Natural killer cell treated with Interleukin-12 subunit alpha and Interleukin-12 subunit beta and Interleukin-15 and Interleukin-18, amount 100 ng/mL, for 72 hours (primary cell): ENCODE results near the gene GABRR3. TPM values are rescaled to one million over a fixed set of nuclear protein-coding genes. Genes with fewer than 3 reads are reported as not detected.
A peak's percentile ranks its signal among the peaks of the same experiment; 100 is the strongest.
"Not testable (repeated sequence)": the region's sequence is repeated elsewhere in the genome, so short reads cannot be mapped to it uniquely, and the experiment has no call there.

Experiments used
- ATAC-seq, 2 donors: fragments of 150-1000 bp; cut with Tn5 transposase in 1 of 2; sonication (Bioruptor Pico), chemical (Tn5 transposase) in 1 of 2; 2 replicates each; pipeline ENCODE4 v1.10.0; 2021
- DNase-seq: peaks from one replicate; pipeline ENCODE4 v3.0.0; 2022; ENCODE audit warnings: low spot score
- H3K27ac Mint-ChIP-seq, 2 donors: 1 replicate in 1 of 2; 2 replicates in 1 of 2; pipeline ENCODE4 v1.8.0; 2022; ENCODE audit warnings: mixed read lengths in 2 of 2, mild to moderate bottlenecking in 1 of 2, moderate library complexity in 1 of 2
- H3K27me3 Mint-ChIP-seq, 2 donors: 1 replicate in 1 of 2; 2 replicates in 1 of 2; pipeline ENCODE4 v1.8.0; 2022; ENCODE audit warnings: mixed read lengths in 2 of 2
- H3K36me3 Mint-ChIP-seq: one replicate; pipeline ENCODE4 v1.8.0; 2022; ENCODE audit warnings: mixed read lengths
- H3K4me1 Mint-ChIP-seq, 2 donors: 1 replicate in 1 of 2; 2 replicates in 1 of 2; pipeline ENCODE4 v1.8.0; 2022; ENCODE audit warnings: low read depth in 2 of 2, mixed read lengths in 2 of 2, mild to moderate bottlenecking in 1 of 2
- H3K4me3 Mint-ChIP-seq: one replicate; pipeline ENCODE4 v1.8.0; 2022; ENCODE audit warnings: mixed read lengths
- H3K9me3 Mint-ChIP-seq: 2 replicates; pipeline ENCODE4 v1.8.0; 2022; ENCODE audit warnings: mixed read lengths
- total RNA-seq, 2 donors: library from RNA; stranded (reverse); gene quantifications; one replicate each; pipeline ENCODE4 v1.2.3, GENCODE V29; 2022

GABRR3 gene
- total RNA-seq, 2 donors from 2014 or later: not detected

DNA sequence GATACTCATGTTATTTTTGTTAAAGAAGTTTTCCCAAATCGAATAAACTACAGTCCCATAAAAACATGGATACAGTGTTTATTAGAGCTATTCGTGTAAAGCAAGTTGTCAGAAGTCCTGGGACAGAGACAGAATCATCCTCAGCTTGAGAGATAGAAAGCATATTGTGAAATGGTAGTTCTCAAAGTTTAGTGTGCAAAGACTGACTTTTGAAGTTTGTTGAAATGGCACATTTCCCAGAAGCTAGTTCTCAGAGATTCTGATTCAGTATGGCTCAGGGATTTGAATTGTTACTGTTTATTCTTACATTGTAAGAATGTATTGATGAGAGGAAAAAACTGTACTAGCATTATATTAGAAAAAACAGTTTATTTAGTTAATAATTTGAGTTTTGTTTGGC, 22.1 kb downstream of the GABRR3 start:
- Mint-ChIP-seq H3K9me3 (no peaks in the 10 kb centered on the region), H3K4me1 (no peaks in the 10 kb centered on the region), H3K36me3 (no peaks in the 10 kb centered on the region), H3K27ac (no peak overlapping the region), H3K27me3 (peaks cover 10 to 33% of the 10 kb centered on the region in 2 donors), H3K4me3 (no peak overlapping the region)
- DNase-seq: no peak
- no peak for ATAC-seq

DNA sequence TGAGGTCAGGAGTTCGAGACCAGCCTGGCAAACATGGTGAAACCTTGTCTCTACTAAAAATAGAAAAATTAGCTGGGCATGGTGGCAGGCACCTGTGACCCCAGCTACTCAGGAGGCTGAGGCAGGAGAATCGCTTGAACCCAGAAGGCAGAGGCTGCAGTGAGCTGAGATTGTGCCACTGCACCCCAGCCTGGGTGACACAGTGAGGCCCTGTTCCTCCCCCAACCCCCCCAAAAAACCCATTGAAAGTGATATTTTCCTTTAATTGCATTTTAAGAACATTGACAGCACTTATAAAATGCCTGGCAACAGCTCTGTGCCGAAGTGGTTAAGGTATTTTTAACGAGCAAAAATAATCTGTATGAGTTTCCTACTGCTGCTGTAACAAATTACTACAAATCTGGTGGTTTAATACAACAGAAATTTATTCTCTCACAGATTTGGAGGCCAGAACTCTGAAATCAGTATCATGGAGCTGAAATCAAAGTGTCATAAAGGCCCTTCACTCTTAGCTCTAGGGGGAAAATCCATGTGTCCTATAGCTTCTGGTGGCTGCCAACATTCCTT, 24.1 kb downstream of the GABRR3 start:
- H3K36me3 Mint-ChIP-seq, H3K9me3 Mint-ChIP-seq, H3K27ac Mint-ChIP-seq, H3K4me1 Mint-ChIP-seq, H3K4me3 Mint-ChIP-seq, ATAC-seq, DNase-seq: not testable (repeated sequence)
- H3K27me3 Mint-ChIP-seq: peaks cover 15 to 35% of the 10 kb centered on the region in 2 donors

DNA sequence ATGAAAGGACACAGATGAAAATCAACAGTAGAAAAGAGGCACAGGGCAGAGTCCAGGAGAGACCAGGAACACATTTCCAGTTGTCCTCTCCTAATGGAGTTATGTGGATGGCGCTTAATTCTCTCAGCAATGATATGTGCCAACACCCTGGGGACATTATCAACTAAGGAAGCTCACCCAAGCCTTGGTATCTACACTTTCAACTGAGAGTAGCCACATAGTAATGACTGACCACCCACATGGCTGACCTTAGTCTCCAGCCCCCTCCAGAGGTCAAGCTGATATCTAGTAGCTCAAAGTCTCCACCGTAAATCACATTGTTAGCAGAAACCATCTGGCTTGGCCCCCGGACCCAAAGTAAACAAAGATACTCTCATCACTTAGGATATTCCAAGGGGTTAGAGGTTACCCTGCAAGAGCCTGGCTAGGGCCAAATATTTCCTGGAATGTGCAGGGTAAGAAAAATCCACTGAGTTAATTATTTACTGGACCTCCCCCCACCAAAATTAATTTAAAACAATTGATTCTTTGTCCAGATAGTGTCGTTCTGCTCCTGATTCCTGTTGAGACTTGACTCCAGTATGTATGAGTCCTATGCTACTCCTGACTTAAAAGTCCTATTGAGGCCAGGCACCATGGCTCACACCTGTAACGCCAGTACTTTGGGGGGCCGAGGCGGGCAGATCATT, 24.8 kb downstream of the GABRR3 start:
- Mint-ChIP-seq H3K9me3 (no peaks in the 10 kb centered on the region), H3K4me1 (peaks cover 0 to 6% of the 10 kb centered on the region in 2 donors), H3K27ac (no peak overlapping the region), H3K4me3 (no peak overlapping the region), H3K27me3 (peaks cover 15 to 35% of the 10 kb centered on the region in 2 donors), H3K36me3 (no peaks in the 10 kb centered on the region)
- ATAC-seq (no peak), DNase-seq (no peak)

DNA sequence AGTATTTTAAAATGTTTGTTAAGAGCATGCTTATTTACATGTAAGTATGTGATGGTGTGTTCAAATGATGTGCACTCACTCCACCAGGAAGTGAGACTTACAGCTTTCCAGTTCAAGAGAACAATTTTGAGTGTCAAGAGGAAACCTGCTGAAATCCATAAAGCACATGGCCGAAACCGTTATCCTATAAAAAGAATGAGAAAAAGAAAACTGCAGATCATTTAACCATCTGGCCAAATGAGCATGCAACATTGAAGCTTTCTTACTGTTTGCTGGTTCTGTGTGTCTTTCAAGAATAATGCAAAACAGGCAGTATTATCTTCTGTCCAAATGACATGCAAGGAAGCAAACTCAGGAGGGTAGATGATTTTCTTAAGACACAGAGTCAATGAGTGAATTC, 26.3 kb downstream of the GABRR3 start:
- peaks cover 0 to 6% of the 10 kb centered on the region in 2 donors for H3K4me1 Mint-ChIP-seq
- peaks cover 12 to 29% of the 10 kb centered on the region in 2 donors for H3K27me3 Mint-ChIP-seq
- no peak overlapping the region for H3K4me3 Mint-ChIP-seq
- no peak for ATAC-seq
- no peaks in the 10 kb centered on the region for H3K36me3 Mint-ChIP-seq
- no peak overlapping the region for H3K27ac Mint-ChIP-seq
- no peak for DNase-seq
- no peaks in the 10 kb centered on the region for H3K9me3 Mint-ChIP-seq

DNA sequence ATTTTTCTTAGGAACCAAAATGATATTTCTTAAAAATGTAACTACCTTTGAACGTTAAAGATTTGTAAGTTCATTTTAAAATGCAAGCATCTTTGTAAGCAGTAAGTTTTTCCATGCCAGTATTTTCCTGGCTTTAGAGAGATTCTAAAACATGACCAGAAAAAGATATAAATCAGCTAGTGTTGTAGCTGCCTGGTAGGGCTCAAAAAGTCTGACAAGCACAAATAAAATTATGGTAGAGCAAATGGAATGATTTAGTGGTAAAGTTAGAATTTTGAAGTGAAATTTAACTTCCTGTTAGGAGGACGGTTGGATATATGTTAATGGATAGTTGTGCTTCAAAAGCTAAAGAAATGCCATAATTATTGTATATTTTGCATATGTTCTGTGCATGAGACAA, 29.7 kb downstream of the GABRR3 start:
- DNase-seq (no peak), ATAC-seq (no peak)
- H3K9me3 Mint-ChIP-seq: no peaks in the 10 kb centered on the region
- peaks cover 6 to 8% of the 10 kb centered on the region in 2 donors for H3K27me3 Mint-ChIP-seq
- peaks cover 0 to 10% of the 10 kb centered on the region in 2 donors for H3K4me1 Mint-ChIP-seq
- no peaks in the 10 kb centered on the region for H3K36me3 Mint-ChIP-seq
- H3K4me3 Mint-ChIP-seq: no peak overlapping the region
- H3K27ac Mint-ChIP-seq: no peak overlapping the region

DNA sequence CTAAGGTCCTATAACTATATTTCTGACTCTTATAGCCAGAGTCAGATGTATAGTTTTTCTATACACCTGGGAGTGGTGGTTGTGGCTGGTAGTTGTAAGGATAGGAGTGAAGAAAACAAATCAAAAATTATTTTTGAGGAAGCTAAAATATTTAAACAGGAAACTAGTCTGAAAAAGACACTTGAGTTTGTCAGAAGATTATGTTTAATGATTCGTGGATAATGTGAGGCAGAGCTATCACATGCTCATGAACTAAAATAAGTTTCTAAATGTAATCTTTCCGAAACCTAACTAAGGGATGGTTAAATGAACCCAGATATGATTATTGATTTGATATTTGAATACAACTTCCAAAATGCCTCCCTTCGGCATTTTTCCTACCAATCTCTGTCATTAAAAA, 30.4 kb downstream of the GABRR3 start:
- Mint-ChIP-seq H3K4me1 (peaks cover 0 to 10% of the 10 kb centered on the region in 2 donors), H3K4me3 (no peak overlapping the region), H3K27ac (no peak overlapping the region), H3K27me3 (peaks cover 6 to 11% of the 10 kb centered on the region in 2 donors), H3K9me3 (no peaks in the 10 kb centered on the region), H3K36me3 (no peaks in the 10 kb centered on the region)
- DNase-seq (no peak), ATAC-seq (no peak)

DNA sequence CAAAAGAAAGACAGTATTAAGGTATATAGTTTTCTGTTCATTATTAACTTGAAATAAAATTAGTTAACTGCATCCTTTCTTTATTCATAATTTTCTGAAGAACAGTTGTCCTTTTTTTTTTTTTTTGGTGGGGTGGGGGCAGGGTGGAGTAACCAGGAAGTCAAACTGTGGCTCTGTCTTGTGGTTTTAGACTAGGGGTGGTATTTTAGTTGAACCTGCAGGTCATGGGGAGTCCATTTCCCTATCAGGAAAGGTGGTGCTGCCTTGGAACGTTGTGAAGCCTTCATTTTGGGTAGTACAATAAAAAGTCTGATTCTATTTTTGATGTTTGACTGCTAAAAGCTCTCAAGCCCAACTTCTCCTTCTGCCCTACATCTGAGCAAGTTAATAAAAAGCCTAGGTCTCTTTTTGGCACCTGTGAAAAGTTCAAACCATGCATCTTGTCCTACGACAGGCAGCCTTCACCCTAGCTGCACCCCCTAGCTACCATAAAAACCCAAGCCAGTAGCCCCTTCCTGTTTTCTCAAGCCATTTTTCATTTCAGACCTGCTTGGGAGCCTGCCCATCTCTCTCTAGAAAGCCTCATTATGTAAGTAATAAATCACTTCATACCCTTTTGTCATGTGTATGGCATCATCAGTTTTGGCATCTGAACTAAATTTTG, 31.7 kb downstream of the GABRR3 start:
- H3K4me1 Mint-ChIP-seq: peaks cover 0 to 10% of the 10 kb centered on the region in 2 donors
- H3K27ac Mint-ChIP-seq: peak overlapping the region in 1 of 2 donors; percentile 30
- ATAC-seq (no peak), DNase-seq (no peak)
- no peaks in the 10 kb centered on the region for H3K9me3 Mint-ChIP-seq
- H3K36me3 Mint-ChIP-seq: no peaks in the 10 kb centered on the region
- peaks cover 8 to 23% of the 10 kb centered on the region in 2 donors for H3K27me3 Mint-ChIP-seq
- no peak overlapping the region for H3K4me3 Mint-ChIP-seq

DNA sequence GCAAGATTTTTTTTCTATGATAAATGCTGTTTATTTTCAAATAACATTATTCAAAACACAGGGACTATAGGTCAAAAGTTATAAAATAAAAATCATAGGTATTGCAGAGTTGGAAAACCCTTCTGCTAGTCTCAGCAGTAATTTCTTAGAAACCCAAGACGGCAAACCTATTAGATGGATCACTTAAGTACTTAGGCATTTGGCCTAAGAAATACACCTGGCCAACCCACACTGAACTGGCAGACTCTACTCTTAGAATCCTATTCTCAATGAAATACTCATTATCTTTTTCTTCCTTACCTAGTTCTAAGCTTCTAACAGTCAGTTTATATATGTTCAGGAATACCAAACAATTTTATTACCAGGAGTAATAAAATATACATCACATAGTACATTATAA, 32.4 kb downstream of the GABRR3 start:
- Mint-ChIP-seq H3K27ac (no peak overlapping the region), H3K4me3 (no peak overlapping the region), H3K27me3 (peaks cover 8 to 23% of the 10 kb centered on the region in 2 donors), H3K9me3 (no peaks in the 10 kb centered on the region), H3K36me3 (no peaks in the 10 kb centered on the region), H3K4me1 (peaks cover 0 to 10% of the 10 kb centered on the region in 2 donors)
- ATAC-seq (no peak), DNase-seq (no peak)

DNA sequence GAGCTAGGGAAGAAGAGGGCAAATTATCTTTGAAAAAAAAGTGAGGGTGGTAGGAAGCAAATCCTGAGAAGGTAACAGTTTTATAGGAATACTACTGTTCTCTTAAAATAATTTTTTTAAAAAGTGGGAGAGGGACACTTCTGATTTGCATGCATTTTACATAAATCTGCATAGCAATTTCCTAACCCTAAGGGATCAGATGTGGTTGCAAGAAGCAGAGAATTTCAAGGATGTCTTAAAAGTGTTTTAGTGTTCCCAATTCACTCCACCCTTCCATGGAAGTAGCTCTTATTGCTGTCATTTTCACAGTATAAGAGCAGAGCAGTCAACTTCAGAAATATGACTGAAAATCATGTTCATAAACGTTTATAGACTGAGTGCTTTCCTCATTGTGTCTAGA, 35.1 kb downstream of the GABRR3 start:
- H3K4me3 Mint-ChIP-seq: no peak overlapping the region
- no peaks in the 10 kb centered on the region for H3K9me3 Mint-ChIP-seq
- DNase-seq: no peak
- ATAC-seq: no peak
- H3K4me1 Mint-ChIP-seq: peaks cover 0 to 4% of the 10 kb centered on the region in 2 donors
- peaks cover 6 to 23% of the 10 kb centered on the region in 2 donors for H3K27me3 Mint-ChIP-seq
- H3K36me3 Mint-ChIP-seq: no peaks in the 10 kb centered on the region
- no peak overlapping the region for H3K27ac Mint-ChIP-seq

DNA sequence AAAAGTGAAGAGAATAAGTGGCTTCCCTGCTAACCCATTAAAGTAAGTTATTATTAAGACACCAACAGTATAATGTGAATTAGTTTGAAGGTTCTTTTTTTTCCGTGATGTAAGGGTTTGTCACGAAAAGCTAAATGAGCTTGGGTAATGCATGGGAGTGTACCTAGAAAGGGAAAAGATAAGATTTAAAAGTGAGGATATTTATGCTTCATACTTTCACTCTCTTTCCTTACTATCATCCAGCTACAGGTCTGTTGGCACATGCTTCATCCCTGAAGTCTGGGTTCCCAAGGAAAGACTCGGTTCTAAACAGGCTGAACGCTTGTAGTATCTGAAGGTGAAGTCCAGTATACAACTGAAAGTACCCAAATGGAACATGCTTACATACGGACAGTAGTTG, 36.0 kb downstream of the GABRR3 start:
- Mint-ChIP-seq H3K4me3 (no peak overlapping the region), H3K27me3 (peaks cover 6 to 27% of the 10 kb centered on the region in 2 donors), H3K9me3 (no peaks in the 10 kb centered on the region), H3K4me1 (peaks cover 0 to 4% of the 10 kb centered on the region in 2 donors), H3K36me3 (no peaks in the 10 kb centered on the region), H3K27ac (no peak overlapping the region)
- no peak for ATAC-seq
- no peak for DNase-seq

DNA sequence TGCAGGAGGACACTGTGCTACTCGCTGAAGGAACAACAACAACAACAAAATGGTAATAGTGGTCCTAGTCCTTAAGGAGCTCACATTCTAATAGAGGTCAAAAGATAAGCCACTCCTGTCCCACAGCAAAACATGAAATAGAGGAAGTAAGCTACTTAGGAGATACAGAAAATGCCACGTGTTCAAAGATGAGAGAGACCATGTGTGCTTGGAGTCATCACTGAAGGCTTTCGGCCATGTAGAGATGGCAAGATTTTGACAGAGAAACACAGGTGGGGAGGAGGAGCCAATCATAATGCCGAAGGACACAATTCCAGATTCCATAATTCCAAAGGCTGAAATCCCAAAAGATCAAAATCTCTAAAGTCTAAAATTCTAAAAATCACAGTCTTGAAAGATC, 38.1 kb downstream of the GABRR3 start:
- ATAC-seq: no peak
- peaks cover 8 to 46% of the 10 kb centered on the region in 2 donors for H3K27me3 Mint-ChIP-seq
- no peaks in the 10 kb centered on the region for H3K36me3 Mint-ChIP-seq
- no peak overlapping the region for H3K4me3 Mint-ChIP-seq
- no peak for DNase-seq
- no peak overlapping the region for H3K27ac Mint-ChIP-seq
- no peaks in the 10 kb centered on the region for H3K4me1 Mint-ChIP-seq
- H3K9me3 Mint-ChIP-seq: no peaks in the 10 kb centered on the region

DNA sequence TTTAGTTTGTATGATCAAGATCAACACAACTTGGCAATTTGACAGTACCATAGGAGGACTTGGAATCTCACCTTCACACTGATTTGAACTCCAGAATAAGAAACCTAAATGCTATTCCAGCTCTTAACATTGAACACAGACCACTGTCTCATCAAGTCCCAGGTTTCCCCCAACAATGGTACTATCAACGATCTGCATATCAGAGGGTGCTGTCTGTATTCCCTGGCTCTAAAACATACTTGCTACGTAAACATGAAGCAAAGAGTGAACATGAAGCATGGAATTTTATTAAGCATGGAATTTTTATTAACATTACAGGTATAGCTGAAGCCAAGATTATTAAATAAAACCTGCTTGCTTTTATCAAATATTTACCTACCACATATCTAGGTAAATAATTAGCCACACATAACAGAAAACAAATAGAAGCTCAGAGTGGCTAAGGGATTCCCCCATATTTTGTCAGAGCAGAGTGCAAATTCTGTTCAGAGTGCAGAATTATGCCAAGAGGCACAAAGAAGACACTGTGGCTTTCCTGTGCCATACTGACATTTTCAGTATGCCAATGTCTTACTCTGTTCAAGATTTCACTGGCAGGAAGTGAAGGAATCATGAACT, 40.7 kb downstream of the GABRR3 start:
- no peak for DNase-seq
- no peak overlapping the region for H3K4me3 Mint-ChIP-seq

DNA sequence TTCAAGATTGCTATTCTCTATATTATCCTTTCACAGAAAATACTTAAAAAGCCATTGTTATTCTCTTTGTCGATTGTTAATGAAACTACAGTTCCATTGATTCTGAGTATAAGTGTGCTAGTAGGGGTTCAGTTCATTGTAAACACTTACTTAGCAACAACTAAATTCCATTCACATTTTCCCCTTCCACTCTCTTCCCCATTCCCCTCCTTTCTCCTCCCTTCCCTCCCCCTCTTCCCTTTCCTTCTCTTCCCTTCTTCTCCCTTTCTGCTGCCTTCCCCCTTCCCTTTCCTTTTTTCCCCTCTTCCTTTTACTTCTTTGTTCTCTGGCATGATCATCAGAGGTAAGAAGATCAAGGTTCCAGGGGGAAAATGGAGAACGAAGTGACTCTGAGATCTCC, 41.6 kb downstream of the GABRR3 start:
- Mint-ChIP-seq H3K36me3 (no peaks in the 10 kb centered on the region), H3K27ac (no peak overlapping the region), H3K4me3 (no peak overlapping the region), H3K27me3 (peaks cover 9 to 31% of the 10 kb centered on the region in 2 donors), H3K9me3 (no peaks in the 10 kb centered on the region), H3K4me1 (peaks cover 0 to 4% of the 10 kb centered on the region in 2 donors)
- no peak for ATAC-seq
- no peak for DNase-seq

More for the DNA sequence above, 40.7 kb downstream of the GABRR3 start:
- H3K36me3 Mint-ChIP-seq: no peaks in the 10 kb centered on the region
- no peak for ATAC-seq
- peaks cover 0 to 4% of the 10 kb centered on the region in 2 donors for H3K4me1 Mint-ChIP-seq
- no peak overlapping the region for H3K27ac Mint-ChIP-seq
- H3K9me3 Mint-ChIP-seq: no peaks in the 10 kb centered on the region
- H3K27me3 Mint-ChIP-seq: peaks cover 9 to 40% of the 10 kb centered on the region in 2 donors
